HG02938 (cell line): ENCODE data around the gene NRXN3.
"Not testable (repeated sequence)": the region's sequence is repeated elsewhere in the genome, so short reads cannot be mapped to it uniquely, and the experiment has no call there.

Experiments
- ATAC-seq: cut with Tn5 transposase; IDR thresholded peaks from one replicate; pipeline ENCODE4 v1.9.1; 2021; ENCODE audit warnings: mild to moderate bottlenecking, moderate library complexity; ENCODE audit not compliant: unreplicated experiment

Gene NRXN3

GRCh38 chr14:79096811-79097210 is 926.6 kb downstream of the NRXN3 start:
- no peak for ATAC-seq

- no peak for ATAC-seq
Observed at GRCh38 chr14:79098324-79098723, 928.2 kb downstream of the NRXN3 start.

- no peak for ATAC-seq
Observed at GRCh38 chr14:79100578-79100977, 930.4 kb downstream of the NRXN3 start.

- no peak for ATAC-seq
Observed at GRCh38 chr14:79101388-79101787, 931.2 kb downstream of the NRXN3 start.

GRCh38 chr14:79103764-79104163 is 933.6 kb downstream of the NRXN3 start:
- ATAC-seq = no peak

- not testable (repeated sequence) for ATAC-seq
Observed at GRCh38 chr14:79110564-79110963, 940.4 kb downstream of the NRXN3 start.

GRCh38 chr14:79111987-79112501 is 941.9 kb downstream of the NRXN3 start:
- ATAC-seq = no peak

- no peak for ATAC-seq
Observed at GRCh38 chr14:79117561-79117960, 947.4 kb downstream of the NRXN3 start.

GRCh38 chr14:79118291-79118690 is 948.1 kb downstream of the NRXN3 start:
- ATAC-seq = no peak

- no peak for ATAC-seq
Observed at GRCh38 chr14:79134361-79134760, 964.2 kb downstream of the NRXN3 start.

- no peak for ATAC-seq
Observed at GRCh38 chr14:79136071-79137044, 966.2 kb downstream of the NRXN3 start.

GRCh38 chr14:79137045-79137430 is 966.9 kb downstream of the NRXN3 start:
- no peak for ATAC-seq

- no peak for ATAC-seq
Observed at GRCh38 chr14:79137836-79138235, 967.7 kb downstream of the NRXN3 start.

GRCh38 chr14:79144896-79145295 is 974.7 kb downstream of the NRXN3 start:
- no peak for ATAC-seq

- no peak for ATAC-seq
Observed at GRCh38 chr14:79150226-79150625, 980.1 kb downstream of the NRXN3 start.

- no peak for ATAC-seq
Observed at GRCh38 chr14:79157369-79157768, 987.2 kb downstream of the NRXN3 start.

GRCh38 chr14:79161571-79161970 is 991.4 kb downstream of the NRXN3 start:
- no peak for ATAC-seq

GRCh38 chr14:79162833-79163232 is 992.7 kb downstream of the NRXN3 start:
- no peak for ATAC-seq

- ATAC-seq = no peak
Observed at GRCh38 chr14:79165471-79166090, 995.4 kb downstream of the NRXN3 start.

- no peak for ATAC-seq
Observed at GRCh38 chr14:79166171-79166570, 996.0 kb downstream of the NRXN3 start.

- ATAC-seq = no peak
Observed at GRCh38 chr14:79167957-79168356, 997.8 kb downstream of the NRXN3 start.

GRCh38 chr14:79175671-79176070 is 1005.5 kb downstream of the NRXN3 start:
- ATAC-seq = no peak
